ENCODE measurements around the gene DNAH17. TPM values are rescaled to one million over a fixed set of nuclear protein-coding genes. Genes with fewer than 3 reads are reported as not detected.

Gene DNAH17
- total RNA-seq, 3 donors from 2014 or later (not counting 1 experiment from before 2014, with no cell fraction given), result 0.16 to 0.25 (median 0.24) TPM

DNA sequence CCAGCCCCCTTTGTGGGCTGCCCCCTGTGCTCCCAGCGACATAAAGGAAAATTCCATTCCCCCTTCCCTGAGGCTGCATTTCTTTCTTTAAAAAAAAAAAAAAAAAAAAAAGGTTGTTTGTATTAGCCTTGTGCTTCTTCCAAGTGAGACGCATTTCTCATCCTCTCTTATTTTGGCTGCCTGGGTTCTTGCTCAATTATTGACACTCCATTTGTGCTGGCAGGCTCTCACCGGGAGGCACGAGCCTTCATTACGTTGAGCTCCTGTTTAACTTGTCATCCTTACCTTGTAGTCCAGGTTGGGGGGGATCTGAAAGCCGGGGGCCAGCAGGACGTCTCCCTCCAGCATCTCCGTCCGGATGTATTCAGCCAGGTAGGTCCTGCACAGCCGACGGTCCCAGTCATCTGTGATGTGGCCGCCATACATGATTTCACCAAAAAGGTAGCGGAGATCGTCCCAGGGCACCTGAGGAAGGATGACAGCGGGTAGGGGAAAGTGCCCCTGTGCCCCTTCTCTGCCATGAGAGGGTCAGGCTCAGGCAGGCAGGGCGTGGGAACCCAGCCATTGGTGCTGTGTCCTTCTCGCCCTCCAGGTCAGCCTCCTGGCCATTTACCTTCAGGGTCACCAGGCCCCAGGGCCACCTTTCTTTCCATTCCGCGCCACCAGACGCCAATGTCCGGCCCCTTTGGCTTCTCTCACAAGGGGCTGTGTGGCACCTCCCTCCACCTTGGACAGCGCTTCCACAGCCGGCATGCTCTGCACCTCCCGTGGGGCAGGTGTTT, 148.2 kb downstream of the DNAH17 start:
- Histone ChIP-seq H3K4me3 (ENCODE audit: low read length) (no peak overlapping the region), H3K36me3 (ENCODE audit: control insufficient read depth, insufficient read depth, low read length) (peaks cover 34% of the 10 kb centered on the region), H3K27me3 (ENCODE audit: control insufficient read depth, insufficient read depth, low read length) (no peaks in the 10 kb centered on the region), H3K4me1 (ENCODE audit: control insufficient read depth, insufficient read depth, low read length) (no peaks in the 10 kb centered on the region), H3K9me3 (ENCODE audit: control insufficient read depth, insufficient read depth, low read length) (no peaks in the 10 kb centered on the region), H3K27ac (ENCODE audit: low read length) (no peak overlapping the region)
- WGBS (ENCODE audit: insufficient coverage), result 98% methylated on average over 24 of the region's 24 CpGs
- ATAC-seq (no peak), DNase-seq (no peak)
- intact Hi-C loops (cut with micrococcal nuclease), result no loop called here
- no peak overlapping the region for H3K4me3 Mint-ChIP-seq
- H3K4me1 Mint-ChIP-seq, result peaks cover 0 to 8% of the 10 kb centered on the region in 2 donors
- TF ChIP-seq, protein P1, sequence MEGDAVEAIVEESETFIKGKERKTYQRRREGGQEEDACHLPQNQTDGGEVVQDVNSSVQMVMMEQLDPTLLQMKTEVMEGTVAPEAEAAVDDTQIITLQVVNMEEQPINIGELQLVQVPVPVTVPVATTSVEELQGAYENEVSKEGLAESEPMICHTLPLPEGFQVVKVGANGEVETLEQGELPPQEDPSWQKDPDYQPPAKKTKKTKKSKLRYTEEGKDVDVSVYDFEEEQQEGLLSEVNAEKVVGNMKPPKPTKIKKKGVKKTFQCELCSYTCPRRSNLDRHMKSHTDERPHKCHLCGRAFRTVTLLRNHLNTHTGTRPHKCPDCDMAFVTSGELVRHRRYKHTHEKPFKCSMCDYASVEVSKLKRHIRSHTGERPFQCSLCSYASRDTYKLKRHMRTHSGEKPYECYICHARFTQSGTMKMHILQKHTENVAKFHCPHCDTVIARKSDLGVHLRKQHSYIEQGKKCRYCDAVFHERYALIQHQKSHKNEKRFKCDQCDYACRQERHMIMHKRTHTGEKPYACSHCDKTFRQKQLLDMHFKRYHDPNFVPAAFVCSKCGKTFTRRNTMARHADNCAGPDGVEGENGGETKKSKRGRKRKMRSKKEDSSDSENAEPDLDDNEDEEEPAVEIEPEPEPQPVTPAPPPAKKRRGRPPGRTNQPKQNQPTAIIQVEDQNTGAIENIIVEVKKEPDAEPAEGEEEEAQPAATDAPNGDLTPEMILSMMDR (IDR thresholded peaks at IDR 0.05), result no peak
- no peaks in the 10 kb centered on the region for H3K9me3 Mint-ChIP-seq
- H3K27ac Mint-ChIP-seq, result no peak overlapping the region
- no peaks in the 10 kb centered on the region for H3K27me3 Mint-ChIP-seq (ENCODE audit: low read depth in 2 of 2)
- H3K36me3 Mint-ChIP-seq, result no peaks in the 10 kb centered on the region

DNA sequence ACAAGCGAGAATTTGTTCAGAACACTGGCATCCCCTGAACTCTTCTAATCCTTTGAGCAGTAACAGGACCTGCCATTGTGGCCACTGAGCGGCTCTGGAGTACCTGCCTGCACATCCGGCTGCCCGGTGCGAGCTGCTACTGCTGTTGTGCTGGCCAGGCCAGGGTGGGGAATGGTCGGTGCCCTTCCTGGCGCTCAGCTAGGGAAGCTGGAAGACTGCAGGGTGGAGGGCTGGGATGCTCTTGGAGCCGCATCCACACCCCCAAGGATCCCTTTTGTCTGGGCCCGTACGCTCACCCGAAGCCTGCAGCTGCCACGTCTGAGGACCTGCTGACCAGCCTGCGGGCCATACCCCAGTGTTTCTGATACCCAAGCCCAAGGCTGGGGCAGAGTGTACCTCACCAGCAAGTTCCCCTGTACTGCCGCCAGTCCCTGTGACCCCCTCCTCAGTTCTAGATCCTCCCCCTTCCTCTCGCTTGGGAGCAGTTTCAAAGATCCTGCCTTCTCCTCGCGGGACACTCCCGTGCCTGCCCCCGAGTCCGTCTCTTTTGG, 149.1 kb downstream of the DNAH17 start:
- Mint-ChIP-seq H3K4me1 (peaks cover 0 to 8% of the 10 kb centered on the region in 2 donors), H3K27me3 (ENCODE audit: low read depth in 2 of 2) (no peaks in the 10 kb centered on the region), H3K27ac (no peak overlapping the region), H3K9me3 (no peaks in the 10 kb centered on the region), H3K36me3 (no peaks in the 10 kb centered on the region), H3K4me3 (no peak overlapping the region)
- 95% methylated on average over 20 of the region's 20 CpGs for WGBS (ENCODE audit: insufficient coverage)
- no peak overlapping the region for H3K4me3 ChIP-seq (ENCODE audit: low read length)
- H3K36me3 ChIP-seq (ENCODE audit: control insufficient read depth, insufficient read depth, low read length), result peaks cover 42% of the 10 kb centered on the region
- H3K9me3 ChIP-seq (ENCODE audit: control insufficient read depth, insufficient read depth, low read length), result no peaks in the 10 kb centered on the region
- no peaks in the 10 kb centered on the region for H3K27me3 ChIP-seq (ENCODE audit: control insufficient read depth, insufficient read depth, low read length)
- intact Hi-C loops (cut with micrococcal nuclease), result no loop called here
- TF ChIP-seq, protein P1 (IDR thresholded peaks at IDR 0.05), result no peak
- DNase-seq, result no peak
- H3K4me1 ChIP-seq (ENCODE audit: control insufficient read depth, insufficient read depth, low read length), result no peaks in the 10 kb centered on the region
- H3K27ac ChIP-seq (ENCODE audit: low read length), result no peak overlapping the region
- no peak for ATAC-seq

DNA sequence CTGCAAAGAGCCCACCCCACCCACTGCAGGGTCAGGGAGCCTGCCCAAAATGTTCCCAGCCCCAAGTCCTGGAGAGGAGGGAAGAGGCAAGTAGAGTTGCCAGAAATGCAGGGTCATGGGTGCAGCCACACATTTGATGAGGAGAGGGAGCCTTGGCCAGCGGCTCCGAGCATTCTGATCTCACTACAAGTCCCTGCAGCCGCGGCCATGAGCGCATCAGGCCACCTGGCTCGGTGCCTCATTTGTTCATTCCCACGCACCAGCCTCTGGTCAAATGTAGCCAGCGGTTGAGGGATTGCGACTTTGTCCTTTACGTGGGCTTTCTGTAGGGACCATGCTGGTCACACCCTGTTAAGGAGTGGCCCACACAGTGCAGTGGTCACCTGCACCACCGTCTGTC, 150.1 kb downstream of the DNAH17 start:
- Mint-ChIP-seq H3K9me3 (no peaks in the 10 kb centered on the region), H3K4me3 (no peak overlapping the region), H3K4me1 (peaks cover 0 to 8% of the 10 kb centered on the region in 2 donors), H3K36me3 (no peaks in the 10 kb centered on the region), H3K27ac (no peak overlapping the region), H3K27me3 (ENCODE audit: low read depth in 2 of 2) (no peaks in the 10 kb centered on the region)
- ATAC-seq (no peak), DNase-seq (no peak)
- 98% methylated on average over 11 of the region's 11 CpGs for WGBS (ENCODE audit: insufficient coverage)
- H3K36me3 ChIP-seq (ENCODE audit: control insufficient read depth, insufficient read depth, low read length), result peaks cover 46% of the 10 kb centered on the region
- H3K27ac ChIP-seq (ENCODE audit: low read length), result no peak overlapping the region
- intact Hi-C loops (cut with micrococcal nuclease), result no loop called here
- TF ChIP-seq, protein P1 (IDR thresholded peaks at IDR 0.05), result no peak
- no peaks in the 10 kb centered on the region for H3K27me3 ChIP-seq (ENCODE audit: control insufficient read depth, insufficient read depth, low read length)
- H3K9me3 ChIP-seq (ENCODE audit: control insufficient read depth, insufficient read depth, low read length), result no peaks in the 10 kb centered on the region
- no peaks in the 10 kb centered on the region for H3K4me1 ChIP-seq (ENCODE audit: control insufficient read depth, insufficient read depth, low read length)
- no peak overlapping the region for H3K4me3 ChIP-seq (ENCODE audit: low read length)
